ENCODE data around the gene NHSL1. TPM values are rescaled to one million over a fixed set of nuclear protein-coding genes. Genes with fewer than 3 reads are reported as not detected.

Gene NHSL1
- total and polyA plus RNA-seq, 9 of the 15 experiments (the other 6 are each of a cell fraction or from before 2014, with no cell fraction given) = 0.09 to 0.20 TPM; not detected in 7

DNA sequence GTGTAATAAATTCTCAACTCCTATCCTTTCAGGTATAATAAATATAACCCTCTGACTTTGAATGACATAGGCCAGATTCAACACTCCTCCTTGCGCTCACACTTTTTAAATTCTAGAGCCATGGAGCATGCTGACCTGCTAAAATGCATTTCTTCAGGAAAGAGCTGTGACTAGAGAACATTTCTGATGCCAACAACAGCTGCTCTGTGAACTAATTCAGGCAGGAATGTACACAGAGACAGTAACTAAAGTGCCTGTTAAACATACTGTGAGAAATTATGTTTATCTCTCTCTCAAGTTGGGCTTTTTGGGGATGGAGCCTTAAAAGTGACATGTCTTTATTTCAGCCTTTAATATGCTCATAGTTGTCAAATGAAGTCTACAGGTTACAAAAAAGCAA, 8.3 kb downstream of the NHSL1 start:
- ATAC-seq (no peak), DNase-seq (ENCODE audit: extremely low read depth in 1 of 4, low spot score in 3 of 4) (no peak), FAIRE-seq (no peak)
- WGBS (ENCODE audit: insufficient coverage, low coverage, missing lambda C conversion rate) = 0% methylated on average over 1 of the region's 1 CpG
- BruUV-seq (replicated peaks) = no TSS peak
- in situ Hi-C loops (cut with MboI) = no loop called here
- TF ChIP-seq TAF1 (IDR thresholded peaks at IDR 0.05; ENCODE audit: control insufficient read depth, extremely low read depth, insufficient read depth, low read length, severe bottlenecking) (no peak), PTTG1 (tag; IDR thresholded peaks at IDR 0.05; ENCODE audit: low read depth) (no peak), HSF4 (CRISPR knock-in tag; IDR thresholded peaks at IDR 0.05; ENCODE audit: borderline replicate concordance) (no peak), SMARCE1 (IDR thresholded peaks at IDR 0.05) (no peak)
- TF ChIP-seq, protein P1, sequence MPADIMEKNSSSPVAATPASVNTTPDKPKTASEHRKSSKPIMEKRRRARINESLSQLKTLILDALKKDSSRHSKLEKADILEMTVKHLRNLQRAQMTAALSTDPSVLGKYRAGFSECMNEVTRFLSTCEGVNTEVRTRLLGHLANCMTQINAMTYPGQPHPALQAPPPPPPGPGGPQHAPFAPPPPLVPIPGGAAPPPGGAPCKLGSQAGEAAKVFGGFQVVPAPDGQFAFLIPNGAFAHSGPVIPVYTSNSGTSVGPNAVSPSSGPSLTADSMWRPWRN (IDR thresholded peaks at IDR 0.05; ENCODE audit: low read depth) = no peak
- CTCF ChIA-PET (ENCODE audit: low intra/inter-chr PET ratio) = no interaction called here
- Histone ChIP-seq H2AFZ (ENCODE audit: low read depth, low read length) (no peak overlapping the region), H3K27ac (ENCODE audit: extremely low read depth, low read depth, low read length) (no peak overlapping the region), H3K9me3 (replicated peaks; ENCODE audit: control insufficient read depth, insufficient read depth, low read depth, low read length) (no peaks in the 10 kb centered on the region), H3K4me1 (replicated peaks in 1 of 2; ENCODE audit: control insufficient read depth in 2 of 2, insufficient read depth in 2 of 2, low read length in 2 of 2) (no peaks in the 10 kb centered on the region), H3K9me1 (ENCODE audit: control insufficient read depth, insufficient read depth, low read length) (no peaks in the 10 kb centered on the region), H3K4me3 (no peak overlapping the region), H3K79me2 (ENCODE audit: control insufficient read depth, insufficient read depth, low read length) (no peaks in the 10 kb centered on the region), H3K36me3 (ENCODE audit: control insufficient read depth, insufficient read depth, low read length) (no peaks in the 10 kb centered on the region), H3K9ac (ENCODE audit: insufficient read depth in 1 of 2, low read depth in 2 of 2, low read length in 2 of 2) (no peak overlapping the region), H4K20me1 (replicated peaks; ENCODE audit: control insufficient read depth, insufficient read depth, low read length) (no peaks in the 10 kb centered on the region), H3K4me2 (ENCODE audit: insufficient read depth, low read length) (no peak overlapping the region), H3K27me3 (ENCODE audit: control insufficient read depth in 2 of 2, insufficient read depth in 2 of 2, low read length in 2 of 2) (peaks cover 11 to 22% of the 10 kb centered on the region in 2 experiments; a peak in 3 of 5 replicates)
- POLR2A ChIA-PET = interaction anchor here (0.6 kb wide), 1 partner anchor 10 kb away, joined by 4 read pairs; no protein-coding TSS in a partner anchor
- intact Hi-C loops (cut with micrococcal nuclease) = no loop called here

- Histone ChIP-seq H4K20me1 (replicated peaks; ENCODE audit: control insufficient read depth, insufficient read depth, low read length) (no peaks in the 10 kb centered on the region), H3K4me3 (no peak overlapping the region), H3K9ac (ENCODE audit: insufficient read depth in 1 of 2, low read depth in 2 of 2, low read length in 2 of 2) (no peak overlapping the region), H3K36me3 (ENCODE audit: control insufficient read depth, insufficient read depth, low read length) (no peaks in the 10 kb centered on the region), H3K9me1 (ENCODE audit: control insufficient read depth, insufficient read depth, low read length) (no peaks in the 10 kb centered on the region), H2AFZ (ENCODE audit: low read depth, low read length) (no peak overlapping the region), H3K27me3 (ENCODE audit: control insufficient read depth in 2 of 2, insufficient read depth in 2 of 2, low read length in 2 of 2) (peaks cover 17 to 26% of the 10 kb centered on the region in 2 experiments; a peak in 4 of 5 replicates), H3K27ac (ENCODE audit: extremely low read depth, low read depth, low read length) (no peak overlapping the region), H3K4me2 (ENCODE audit: insufficient read depth, low read length) (no peak overlapping the region), H3K79me2 (ENCODE audit: control insufficient read depth, insufficient read depth, low read length) (no peaks in the 10 kb centered on the region), H3K9me3 (replicated peaks; ENCODE audit: control insufficient read depth, insufficient read depth, low read depth, low read length) (no peaks in the 10 kb centered on the region), H3K4me1 (replicated peaks in 1 of 2; ENCODE audit: control insufficient read depth in 2 of 2, insufficient read depth in 2 of 2, low read length in 2 of 2) (no peaks in the 10 kb centered on the region)
- DNase-seq (ENCODE audit: extremely low read depth in 1 of 4, low spot score in 3 of 4) (no peak), ATAC-seq (no peak), FAIRE-seq (no peak)
- in situ Hi-C loops (cut with MboI) = no loop called here
- no TSS peak for BruUV-seq (replicated peaks)
- POLR2A ChIA-PET = no interaction called here
- CTCF ChIA-PET (ENCODE audit: low intra/inter-chr PET ratio) = no interaction called here
- intact Hi-C loops (cut with micrococcal nuclease) = no loop called here
- 0% methylated on average over 1 of the region's 2 CpGs for WGBS (ENCODE audit: insufficient coverage, low coverage, missing lambda C conversion rate)
- no peak for TF ChIP-seq GTF2A2 (tag; IDR thresholded peaks at IDR 0.05)
- no peak for TF ChIP-seq HINFP (tag; conservative IDR thresholded peaks at IDR 0.05; ENCODE audit: low read depth)
- no peak for TF ChIP-seq PTTG1 (tag; IDR thresholded peaks at IDR 0.05; ENCODE audit: low read depth)
- no peak for TF ChIP-seq STAT5B (CRISPR knock-in tag; IDR thresholded peaks at IDR 0.05)
- TF ChIP-seq ZBTB12 (CRISPR knock-in tag; IDR thresholded peaks at IDR 0.05) = no peak
Measured at GRCh38 chr6:138489846-138490245, 9.4 kb downstream of the NHSL1 start.

Measured in K562 (cell line).